ENCODE data around the gene NTM.

The NTM gene

DNA sequence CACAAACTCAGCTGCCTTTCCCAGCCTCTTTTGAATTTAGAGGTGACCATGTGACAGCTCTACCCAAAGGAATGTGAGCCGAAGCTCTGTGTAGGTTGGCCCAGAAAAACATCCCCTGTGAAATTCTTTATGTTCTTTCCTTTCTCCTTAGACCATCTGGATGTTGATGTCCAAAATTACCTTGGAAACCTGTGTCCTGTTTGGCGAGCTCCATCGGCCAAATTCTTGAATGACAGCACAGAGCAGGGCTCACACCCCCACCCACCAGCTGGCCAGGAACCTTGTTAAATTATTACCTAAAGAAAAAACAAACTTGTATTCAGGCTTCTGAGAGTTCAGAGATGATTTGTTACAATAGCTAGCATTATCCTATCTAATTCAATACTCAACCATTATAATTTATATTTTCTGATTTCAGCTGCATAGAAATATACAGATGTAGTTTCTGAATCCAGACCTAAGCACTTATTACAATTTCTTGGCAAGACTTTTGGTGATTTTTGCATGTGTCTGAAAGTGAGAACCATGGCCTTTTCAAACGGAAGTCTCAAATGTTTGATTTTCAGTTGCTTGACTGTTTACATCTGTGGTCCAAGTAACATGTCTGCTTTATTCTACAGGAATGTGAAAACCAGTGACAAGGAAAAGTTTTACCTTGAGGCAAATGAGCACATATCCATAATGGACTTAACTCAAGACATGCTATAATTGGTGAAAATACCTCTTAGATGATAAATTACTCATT lies 554.2 kb downstream of the NTM start:
- no peak for DNase-seq (ENCODE audit: extremely low spot score)
- no peak for TF ChIP-seq TARDBP (IDR thresholded peaks at IDR 0.05)
- no peak for TF ChIP-seq FOXA1 (IDR thresholded peaks at IDR 0.05)
- no peak for TF ChIP-seq ZNF384 (IDR thresholded peaks at IDR 0.05)
- no peak for TF ChIP-seq SP1 (IDR thresholded peaks at IDR 0.05)
- no peak for TF ChIP-seq L3MBTL2 (conservative IDR thresholded peaks at IDR 0.05)
- no peak for TF ChIP-seq CTBP1 (IDR thresholded peaks at IDR 0.05; ENCODE audit: borderline replicate concordance)
- no peak for TF ChIP-seq FOXM1 (IDR thresholded peaks at IDR 0.05; ENCODE audit: borderline replicate concordance)
- TF ChIP-seq, protein P1, sequence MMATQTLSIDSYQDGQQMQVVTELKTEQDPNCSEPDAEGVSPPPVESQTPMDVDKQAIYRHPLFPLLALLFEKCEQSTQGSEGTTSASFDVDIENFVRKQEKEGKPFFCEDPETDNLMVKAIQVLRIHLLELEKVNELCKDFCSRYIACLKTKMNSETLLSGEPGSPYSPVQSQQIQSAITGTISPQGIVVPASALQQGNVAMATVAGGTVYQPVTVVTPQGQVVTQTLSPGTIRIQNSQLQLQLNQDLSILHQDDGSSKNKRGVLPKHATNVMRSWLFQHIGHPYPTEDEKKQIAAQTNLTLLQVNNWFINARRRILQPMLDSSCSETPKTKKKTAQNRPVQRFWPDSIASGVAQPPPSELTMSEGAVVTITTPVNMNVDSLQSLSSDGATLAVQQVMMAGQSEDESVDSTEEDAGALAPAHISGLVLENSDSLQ (IDR thresholded peaks at IDR 0.05), result no peak
- no peak for TF ChIP-seq ARNT (IDR thresholded peaks at IDR 0.05)
- no peak for TF ChIP-seq HDGF (IDR thresholded peaks at IDR 0.05; ENCODE audit: borderline replicate concordance)
- no peak for TF ChIP-seq FOXK2 (IDR thresholded peaks at IDR 0.05)
- TF ChIP-seq BHLHE40 (IDR thresholded peaks at IDR 0.05; ENCODE audit: borderline replicate concordance), result no peak
- no peak for TF ChIP-seq NFRKB (IDR thresholded peaks at IDR 0.05)
- TF ChIP-seq SUZ12 (IDR thresholded peaks at IDR 0.05), result no peak
- TF ChIP-seq LEF1 (IDR thresholded peaks at IDR 0.05; ENCODE audit: borderline replicate concordance), result no peak
- POLR2A ChIA-PET, result no interaction called here
- CTCF ChIA-PET, result interaction anchor here (0.7 kb wide), 1 partner anchor 243 kb away, joined by 3 read pairs; no protein-coding TSS in a partner anchor

DNA sequence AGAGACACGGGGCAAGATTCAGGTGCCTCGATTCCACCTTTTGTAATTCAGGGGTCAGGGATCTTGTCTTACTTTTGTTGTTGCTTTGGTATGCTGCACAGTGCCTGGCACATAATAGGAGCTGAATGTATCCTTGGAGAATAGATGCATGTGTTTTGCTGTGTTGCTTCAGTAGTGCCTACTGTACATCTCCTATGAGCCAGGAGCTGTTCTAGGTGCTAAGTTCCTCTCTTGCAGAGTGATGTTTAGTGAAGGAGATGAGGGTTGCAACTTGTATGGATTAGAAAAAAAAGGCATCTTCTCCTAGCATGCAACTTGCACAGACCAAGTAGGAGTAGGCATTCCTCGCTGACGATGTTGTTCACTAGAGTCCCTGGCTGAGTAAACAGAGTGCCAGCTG lies 555.4 kb downstream of the NTM start:
- TF ChIP-seq ELF4 (IDR thresholded peaks at IDR 0.05), result no peak
- TF ChIP-seq, protein P1 (IDR thresholded peaks at IDR 0.05), result no peak
- no peak for TF ChIP-seq ARNT (IDR thresholded peaks at IDR 0.05)
- TF ChIP-seq HDGF (IDR thresholded peaks at IDR 0.05; ENCODE audit: borderline replicate concordance), result no peak
- no peak for TF ChIP-seq FOXA1 (IDR thresholded peaks at IDR 0.05)
- TF ChIP-seq L3MBTL2 (conservative IDR thresholded peaks at IDR 0.05), result no peak
- no peak for TF ChIP-seq ZNF384 (IDR thresholded peaks at IDR 0.05)
- TF ChIP-seq SP1 (IDR thresholded peaks at IDR 0.05), result no peak
- TF ChIP-seq BHLHE40 (IDR thresholded peaks at IDR 0.05; ENCODE audit: borderline replicate concordance), result no peak
- no peak for TF ChIP-seq SUZ12 (IDR thresholded peaks at IDR 0.05)
- TF ChIP-seq TARDBP (IDR thresholded peaks at IDR 0.05), result no peak
- TF ChIP-seq FOXM1 (IDR thresholded peaks at IDR 0.05; ENCODE audit: borderline replicate concordance), result no peak
- no peak for TF ChIP-seq FOXK2 (IDR thresholded peaks at IDR 0.05)
- ChIA-PET POLR2A (no interaction called here), CTCF (no interaction called here)
- no peak for DNase-seq (ENCODE audit: extremely low spot score)

DNA sequence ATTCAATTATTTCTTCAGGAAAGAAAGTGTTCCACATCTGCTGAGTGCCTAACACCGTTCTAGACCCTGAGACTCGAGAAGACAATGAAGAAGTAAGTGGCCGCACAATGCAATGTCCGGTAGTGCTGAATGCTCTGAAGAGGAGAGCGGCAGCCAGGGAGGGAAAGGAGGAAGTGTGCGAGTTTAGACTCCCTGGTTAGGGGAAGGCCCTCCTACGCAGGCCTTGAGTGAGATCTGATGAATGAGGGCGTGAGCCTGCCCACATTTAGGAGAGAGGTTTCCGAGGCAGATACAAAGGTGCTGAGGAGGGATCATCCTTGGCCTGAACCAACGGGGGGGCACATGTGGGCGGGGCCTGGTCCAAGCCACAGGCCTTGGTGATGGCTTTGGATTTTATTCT lies 558.6 kb downstream of the NTM start:
- DNase-seq (ENCODE audit: extremely low spot score), result no peak
- POLR2A ChIA-PET, result no interaction called here
- no peak for TF ChIP-seq ZNF384 (IDR thresholded peaks at IDR 0.05)
- TF ChIP-seq SUZ12 (IDR thresholded peaks at IDR 0.05), result no peak
- TF ChIP-seq LEF1 (IDR thresholded peaks at IDR 0.05; ENCODE audit: borderline replicate concordance), result no peak
- TF ChIP-seq BHLHE40 (IDR thresholded peaks at IDR 0.05; ENCODE audit: borderline replicate concordance), result no peak
- TF ChIP-seq TARDBP (IDR thresholded peaks at IDR 0.05), result no peak
- no peak for TF ChIP-seq FOXM1 (IDR thresholded peaks at IDR 0.05; ENCODE audit: borderline replicate concordance)
- no peak for TF ChIP-seq ELF4 (IDR thresholded peaks at IDR 0.05)
- TF ChIP-seq, protein P1 (IDR thresholded peaks at IDR 0.05), result no peak
- TF ChIP-seq L3MBTL2 (conservative IDR thresholded peaks at IDR 0.05), result no peak
- no peak for TF ChIP-seq FOXA1 (IDR thresholded peaks at IDR 0.05)
- no peak for TF ChIP-seq FOXK2 (IDR thresholded peaks at IDR 0.05)
- no peak for TF ChIP-seq SP1 (IDR thresholded peaks at IDR 0.05)
- TF ChIP-seq HDGF (IDR thresholded peaks at IDR 0.05; ENCODE audit: borderline replicate concordance), result no peak
- TF ChIP-seq ARNT (IDR thresholded peaks at IDR 0.05), result no peak
- no peak for TF ChIP-seq NFRKB (IDR thresholded peaks at IDR 0.05)
- no peak for TF ChIP-seq CTBP1 (IDR thresholded peaks at IDR 0.05; ENCODE audit: borderline replicate concordance)
- CTCF ChIA-PET, result no interaction called here

- ChIA-PET CTCF (no interaction called here), POLR2A (no interaction called here)
- no peak for DNase-seq (ENCODE audit: extremely low spot score)
- TF ChIP-seq LEF1 (IDR thresholded peaks at IDR 0.05; ENCODE audit: borderline replicate concordance) (no peak), HDGF (IDR thresholded peaks at IDR 0.05; ENCODE audit: borderline replicate concordance) (no peak), ZNF384 (IDR thresholded peaks at IDR 0.05) (no peak), CTBP1 (IDR thresholded peaks at IDR 0.05; ENCODE audit: borderline replicate concordance) (no peak), FOXA1 (IDR thresholded peaks at IDR 0.05) (no peak), TARDBP (IDR thresholded peaks at IDR 0.05) (no peak), ELF4 (IDR thresholded peaks at IDR 0.05) (no peak), FOXM1 (IDR thresholded peaks at IDR 0.05; ENCODE audit: borderline replicate concordance) (no peak), SUZ12 (IDR thresholded peaks at IDR 0.05) (no peak), L3MBTL2 (conservative IDR thresholded peaks at IDR 0.05) (no peak), ARNT (IDR thresholded peaks at IDR 0.05) (no peak), BHLHE40 (IDR thresholded peaks at IDR 0.05; ENCODE audit: borderline replicate concordance) (no peak), FOXK2 (IDR thresholded peaks at IDR 0.05) (no peak), SP1 (IDR thresholded peaks at IDR 0.05) (no peak), NFRKB (IDR thresholded peaks at IDR 0.05) (no peak)
- TF ChIP-seq, protein P1 (IDR thresholded peaks at IDR 0.05), result no peak
Measured at GRCh38 chr11:131932584-131933325, 562.3 kb downstream of the NTM start.
